GM12878 (cell line): ENCODE measurements around the gene DOK1. TPM values are rescaled to one million over a fixed set of nuclear protein-coding genes. Genes with fewer than 3 reads are reported as not detected.

Experiments used
- ATAC-seq: fragments of 200-7000 bp; cut with Tn5 transposase; 3 replicates; pipeline ENCODE4 v1.9.1; 2020; ENCODE audit warnings: mild to moderate bottlenecking, moderate library complexity
- BruUV-seq: library from RNA; stranded (reverse); fragments of 400-500 nt; replicated peaks from 2 replicates; lab custom pipeline; 2021; lab: Mats Ljungman, UMichigan
- CTCF ChIA-PET: fragments of 300-600 bp; sonication (Branson Sonifier 250); formaldehyde crosslinking; extraction: SDS; loops from one replicate; lab custom pipeline; 2021; ENCODE audit warnings: inconsistent platforms; lab: Yijun Ruan, JAX
- POLR2A ChIA-PET: fragments of 350-600 bp; formaldehyde crosslinking; extraction: SDS; loops from one replicate; lab custom pipeline; 2021; ENCODE audit warnings: inconsistent platforms; lab: Charles Lee
- RAD21 ChIA-PET: fragments of 300-600 bp; sonication (Branson Sonifier 250); formaldehyde crosslinking; loops from one replicate; lab custom pipeline; 2023; ENCODE audit warnings: antibody characterized with exemption; ENCODE audit not compliant: unreplicated experiment; lab: Charles Lee
- SMC1A ChIA-PET: fragments of 300-600 bp; sonication (Branson Sonifier 250); formaldehyde crosslinking; loops from one replicate; lab custom pipeline; 2023; ENCODE audit not compliant: unreplicated experiment, uncharacterized antibody; lab: Charles Lee
- DNase-seq: peaks from one replicate; pipeline ENCODE4 v3.0.0-alpha.2; 2011; ENCODE audit warnings: low read depth, low spot score
- FAIRE-seq: peaks from 3 replicates; lab custom pipeline; 2011; peaks lifted over from hg19 to GRCh38; lab: Jason Lieb, UNC
- H2AFZ ChIP-seq: 2 replicates; pipeline ENCODE4 v1.6.0; 2011; ENCODE audit warnings: low read depth, low read length, control low read depth; ENCODE audit not compliant: control insufficient read depth
- H3K27ac ChIP-seq: 2 replicates; pipeline ENCODE4 v1.5.1; 2011; ENCODE audit warnings: control low read depth; ENCODE audit not compliant: control insufficient read depth, insufficient read depth
- H3K27me3 ChIP-seq, 2 experiments: replicated peaks in 1 of 2; 2 replicates each; pipeline versions ENCODE4 v1.6.0 to v1.6.1; 2011; ENCODE audit warnings: low read length in 1 of 2; ENCODE audit not compliant: control insufficient read depth in 2 of 2, insufficient read depth in 2 of 2
- H3K36me3 ChIP-seq, 2 experiments: 2 replicates each; pipeline ENCODE4 v1.5.1; 2011; ENCODE audit warnings: low read length in 1 of 2; ENCODE audit not compliant: control insufficient read depth in 2 of 2, insufficient read depth in 2 of 2
- H3K4me1 ChIP-seq: 2 replicates; pipeline ENCODE4 v1.6.1; 2011; ENCODE audit warnings: mild to moderate bottlenecking, low read length, moderate library complexity, mixed read lengths; ENCODE audit not compliant: control insufficient read depth, insufficient read depth
- H3K4me2 ChIP-seq: 2 replicates; pipeline ENCODE4 v1.6.0; 2011; ENCODE audit warnings: control low read depth; ENCODE audit not compliant: control insufficient read depth, insufficient read depth
- H3K4me3 ChIP-seq: fragments of 200-600 bp; sonication (generic); 2 replicates; pipeline ENCODE4 v1.5.1; 2016
- H3K79me2 ChIP-seq: 2 replicates; pipeline ENCODE4 v1.6.0; 2011; ENCODE audit warnings: low read length; ENCODE audit not compliant: control insufficient read depth, insufficient read depth
- H3K9ac ChIP-seq: 2 replicates; pipeline ENCODE4 v1.8.0; 2011; ENCODE audit warnings: low read length, control low read depth, mixed read lengths; ENCODE audit not compliant: control insufficient read depth, insufficient read depth
- H3K9me3 ChIP-seq: replicated peaks from 3 replicates; pipeline ENCODE4 v1.5.1; 2011; ENCODE audit warnings: mild to moderate bottlenecking, low read length; ENCODE audit not compliant: control insufficient read depth, insufficient read depth
- H4K20me1 ChIP-seq: 2 replicates; pipeline ENCODE4 v1.6.0; 2011; ENCODE audit not compliant: control insufficient read depth, insufficient read depth
- BCL3 ChIP-seq: IDR thresholded peaks from 2 replicates; pipeline ENCODE4 v1.6.1; 2011; ENCODE audit warnings: borderline replicate concordance, low read depth, mild to moderate bottlenecking, moderate library complexity, low read length; ENCODE audit not compliant: insufficient read depth, poor library complexity, severe bottlenecking
- CTCF ChIP-seq, 3 experiments: IDR thresholded peaks in 2 of 3; conservative IDR thresholded peaks in 1 of 3; 2 replicates each; pipeline ENCODE4 v1.5.1; 2011; ENCODE audit warnings: low read depth in 3 of 3, low read length in 3 of 3, mild to moderate bottlenecking in 3 of 3, control low read depth in 2 of 3, moderate library complexity in 2 of 3, inconsistent platforms in 1 of 3, mixed read lengths in 1 of 3; ENCODE audit not compliant: control insufficient read depth in 2 of 3, insufficient read depth in 1 of 3; ENCODE audit errors: extremely low read depth in 1 of 3
- MLLT1 ChIP-seq: fragments of 450-650 bp; IDR thresholded peaks from 2 replicates; pipeline ENCODE4 v1.6.1; 2016; ENCODE audit warnings: mild to moderate bottlenecking
- NBN ChIP-seq: fragments of 450-650 bp; IDR thresholded peaks from 2 replicates; pipeline ENCODE4 v1.6.1; 2016
- RELB ChIP-seq: fragments of 450-650 bp; IDR thresholded peaks from 2 replicates; pipeline ENCODE4 v1.6.1; 2017; ENCODE audit warnings: low read depth, mild to moderate bottlenecking, moderate library complexity
- SIX5 ChIP-seq: IDR thresholded peaks from 2 replicates; pipeline ENCODE4 v1.6.1; 2011; ENCODE audit warnings: mild to moderate bottlenecking, low read depth, low read length, moderate library complexity; ENCODE audit not compliant: severe bottlenecking
- TAF1 ChIP-seq: IDR thresholded peaks from 2 replicates; pipeline ENCODE4 v1.6.1; 2011; ENCODE audit warnings: mild to moderate bottlenecking, low read depth, low read length, borderline replicate concordance
- WGBS: methylation state at CpG from one replicate; pipeline ENCODE4 v1.1.6; 2016; ENCODE audit warnings: low lambda C conversion rate; ENCODE audit not compliant: insufficient replicate concordance, insufficient coverage; ENCODE audit errors: missing lambda C conversion rate; 5-methylcytosine and 5-hydroxymethylcytosine counted together
- in situ Hi-C: fragments of 300-500 bp; cut with MboI; formaldehyde crosslinking; loops from 9 replicates; pipeline ENCODE4 v1.14.3; 2018; ENCODE audit warnings: mixed read lengths
- intact Hi-C: fragments of 100-400 bp; cut with micrococcal nuclease; formaldehyde crosslinking; loops from one replicate; pipeline ENCODE4 v1.14.2; 2022; ENCODE audit not compliant: unreplicated experiment
- polyA plus RNA-seq, 11 experiments: library from polyadenylated mRNA; depleted of rRNA in 4 of 11; unstranded in 6 of 11; stranded (reverse) in 5 of 11; fragments of >200 nt; fragmentation: Nextera tagmentation in 4 of 11; fragmentation: Illumina TruSeq in 1 of 11; extraction: Ambion mirVana in 4 of 11; extraction: Trizol in 1 of 11; gene quantifications; 1 replicate in 1 of 11; 2 replicates in 10 of 11; pipeline versions ENCODE4 v1.2.1 to v1.2.3, GENCODE V29; 2011 to 2016; ENCODE audit warnings: inconsistent platforms in 2 of 11, missing spikeins in 2 of 11, low read depth in 1 of 11
- total RNA-seq, 4 experiments: library from RNA; depleted of rRNA in 3 of 4; stranded (reverse); fragments of >200 nt in 3 of 4; fragmentation: Illumina TruSeq in 1 of 4; extraction: Trizol in 1 of 4; gene quantifications; 2 replicates each; pipeline versions ENCODE4 v1.2.1 to v1.2.3, GENCODE V29; 2013 to 2021

The DOK1 gene
- total and polyA plus RNA-seq, 10 of the 15 experiments (the other 5 are each of a cell fraction or from before 2014, with no cell fraction given), result 1.4 to 104 (median 59.7) TPM

GRCh38 chr2:74569686-74570085, 15.2 kb downstream of the DOK1 start:
- in situ Hi-C loops, result no loop called here
- FAIRE-seq, result no peak
- SMC1A ChIA-PET, result interaction anchor here (2.0 to 16.6 kb wide), 7 partner anchors 10 to 38 kb away, joined by 7 to 371 read pairs (median 21); partner anchors contain the start of gene LOXL3

More at GRCh38 chr2:74569686-74570085, 15.2 kb downstream of the DOK1 start:
- ChIA-PET POLR2A (interaction anchor here (1.2 to 25.0 kb wide), 4 partner anchors 10 to 112 kb away, joined by 4 to 441 read pairs (median 46); partner anchors contain the start of genes DOK1, LOXL3 and WBP1), RAD21 (interaction anchor here (1.3 to 7.5 kb wide), 5 partner anchors 7 to 39 kb away, joined by 5 to 94 read pairs (median 49); partner anchors contain the start of genes AUP1, HTRA2 and LOXL3)
- no peak for DNase-seq
- no peaks in the 10 kb centered on the region for H3K79me2 ChIP-seq
- H4K20me1 ChIP-seq, result no peaks in the 10 kb centered on the region
- H3K4me1 ChIP-seq, result peaks cover 77% of the 10 kb centered on the region
- H3K36me3 ChIP-seq, result no peaks in the 10 kb centered on the region
- ATAC-seq, result no peak
- 91% methylated on average over 1 of the region's 1 CpG for WGBS
- H3K27me3 ChIP-seq, result no peaks in the 10 kb centered on the region
- no peak overlapping the region for H3K9ac ChIP-seq
- no peak overlapping the region for H3K4me3 ChIP-seq
- intact Hi-C loops, result loop anchor here (2.0 kb wide), 1 partner anchor 15 kb away; the partner anchor contains the start of gene DOK1
- no TSS peak for BruUV-seq
- no peaks in the 10 kb centered on the region for H3K9me3 ChIP-seq
- 0 out of 2 replicates have a peak, but pooled peaks have one; percentile 19 for TF ChIP-seq MLLT1
- TF ChIP-seq RELB, result no peak
- 0 out of 2 replicates have a peak, but pooled peaks have one; percentile 16 for TF ChIP-seq NBN
- TF ChIP-seq CTCF (IDR thresholded peaks at IDR 0.05 in 2 of 3, conservative IDR thresholded peaks at IDR 0.05 in 1 of 3; ENCODE audit: control insufficient read depth in 2 of 3, extremely low read depth in 1 of 3, insufficient read depth in 1 of 3, low read depth in 3 of 3, low read length in 3 of 3), result no peak
- TF ChIP-seq SIX5, result no peak
- no peak for TF ChIP-seq TAF1
- TF ChIP-seq BCL3, result no peak
- TF ChIP-seq, all 136 proteins: peak for 2
- CTCF ChIA-PET, result interaction anchor here (1.0 to 17.4 kb wide), 4 partner anchors 17 to 87 kb away, joined by 3 to 281 read pairs (median 4); partner anchors contain the start of genes CCDC142 and TTC31
- Histone ChIP-seq H3K4me2 (no peak overlapping the region), H2AFZ (no peak overlapping the region), H3K27ac (peak overlapping the region; percentile 83)
